Osteoblast (primary cell): Measurements from ENCODE around the gene PTBP1. TPM values are rescaled to one million over a fixed set of nuclear protein-coding genes. Genes with fewer than 3 reads are reported as not detected.

Experiments used
- DNase-seq: peaks from one replicate; pipeline ENCODE4 v3.0.0; 2011; ENCODE audit warnings: low spot score, mixed read lengths; ENCODE audit not compliant: insufficient read length; ENCODE audit errors: missing footprints
- H2AFZ ChIP-seq: 2 replicates; pipeline ENCODE4 v1.6.0; 2011; ENCODE audit warnings: mild to moderate bottlenecking, low read length
- H3K27ac ChIP-seq: 2 replicates; pipeline ENCODE4 v1.5.1; 2011; ENCODE audit warnings: mild to moderate bottlenecking, low read depth, low read length, moderate library complexity
- H3K27me3 ChIP-seq: 2 replicates; pipeline ENCODE4 v1.6.0; 2012; ENCODE audit warnings: mild to moderate bottlenecking, control low read depth, inconsistent platforms, low read length, moderate library complexity; ENCODE audit not compliant: insufficient read depth
- H3K36me3 ChIP-seq: 2 replicates; pipeline ENCODE4 v1.5.1; 2011; ENCODE audit warnings: mild to moderate bottlenecking, low read length, control low read depth, moderate library complexity; ENCODE audit not compliant: insufficient read depth
- H3K4me1 ChIP-seq: 2 replicates; pipeline ENCODE4 v1.5.1; 2011; ENCODE audit warnings: mild to moderate bottlenecking, low read length, control low read depth, moderate library complexity; ENCODE audit not compliant: insufficient read depth
- H3K4me2 ChIP-seq: 2 replicates; pipeline ENCODE4 v1.6.0; 2011; ENCODE audit warnings: mild to moderate bottlenecking, low read length; ENCODE audit not compliant: insufficient read depth
- H3K4me3 ChIP-seq: fragments of 200-600 bp; sonication (generic); 3 replicates; pipeline ENCODE4 v1.5.1; 2012; ENCODE audit warnings: mild to moderate bottlenecking, low read length, inconsistent platforms; ENCODE audit not compliant: insufficient read depth
- H3K79me2 ChIP-seq: 2 replicates; pipeline ENCODE4 v1.6.0; 2012; ENCODE audit warnings: mild to moderate bottlenecking, low read length, control low read depth, inconsistent platforms; ENCODE audit not compliant: insufficient read depth
- H3K9me3 ChIP-seq: 2 replicates; pipeline ENCODE4 v1.5.1; 2011; ENCODE audit warnings: low read depth, low read length, control low read depth
- H4K20me1 ChIP-seq: 2 replicates; pipeline ENCODE4 v1.6.0; 2012; ENCODE audit warnings: mild to moderate bottlenecking, low read length, control low read depth; ENCODE audit not compliant: insufficient read depth
- CTCF ChIP-seq: IDR thresholded peaks from 2 replicates; pipeline ENCODE4 v1.5.1; 2011; ENCODE audit warnings: mild to moderate bottlenecking, low read depth, low read length, moderate library complexity; ENCODE audit errors: extremely low read depth
- total RNA-seq: library from RNA; depleted of rRNA; stranded (reverse); fragments of >200 nt; gene quantifications from 2 replicates; pipeline ENCODE4 v1.2.3, GENCODE V29; 2012

The PTBP1 gene
- total RNA-seq, 1 donor = 106 TPM

DNA sequence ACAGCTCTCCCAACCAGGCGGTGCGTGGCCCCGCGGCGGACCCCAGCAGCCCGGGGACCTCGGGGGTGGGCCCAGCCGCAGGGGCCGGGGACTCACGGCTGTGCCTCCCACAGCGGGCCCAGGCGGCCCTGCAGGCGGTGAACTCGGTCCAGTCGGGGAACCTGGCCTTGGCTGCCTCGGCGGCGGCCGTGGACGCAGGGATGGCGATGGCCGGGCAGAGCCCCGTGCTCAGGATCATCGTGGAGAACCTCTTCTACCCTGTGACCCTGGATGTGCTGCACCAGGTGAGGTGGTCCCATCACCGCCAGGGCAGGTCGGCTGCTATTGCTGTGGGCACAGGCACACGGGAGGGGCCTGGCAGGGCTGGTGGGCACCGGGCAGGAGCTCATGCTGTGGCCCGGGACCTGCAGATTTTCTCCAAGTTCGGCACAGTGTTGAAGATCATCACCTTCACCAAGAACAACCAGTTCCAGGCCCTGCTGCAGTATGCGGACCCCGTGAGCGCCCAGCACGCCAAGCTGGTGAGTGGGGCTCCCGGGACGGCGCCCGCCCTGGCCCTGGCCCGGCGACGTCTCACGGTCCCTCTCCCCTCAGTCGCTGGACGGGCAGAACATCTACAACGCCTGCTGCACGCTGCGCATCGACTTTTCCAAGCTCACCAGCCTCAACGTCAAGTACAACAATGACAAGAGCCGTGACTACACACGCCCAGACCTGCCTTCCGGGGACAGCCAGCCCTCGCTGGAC lies 7.3 kb downstream of the PTBP1 start:
- Histone ChIP-seq H3K79me2 (peaks cover 98% of the 10 kb centered on the region), H3K27me3 (no peaks in the 10 kb centered on the region), H3K27ac (no peak overlapping the region), H3K36me3 (peaks cover 88% of the 10 kb centered on the region), H4K20me1 (peaks cover 95% of the 10 kb centered on the region), H3K4me2 (no peak overlapping the region), H3K9me3 (no peaks in the 10 kb centered on the region), H3K4me3 (no peak overlapping the region), H3K4me1 (peaks cover 32% of the 10 kb centered on the region), H2AFZ (no peak overlapping the region)
- TF ChIP-seq CTCF = no peak
- peak; percentile 85 for DNase-seq

- no peak for TF ChIP-seq CTCF
- peak; percentile 88 for DNase-seq
- Histone ChIP-seq H3K79me2 (peaks cover 98% of the 10 kb centered on the region), H4K20me1 (peaks cover 95% of the 10 kb centered on the region), H3K27me3 (no peaks in the 10 kb centered on the region), H3K4me1 (peaks cover 27% of the 10 kb centered on the region), H3K27ac (no peak overlapping the region), H3K36me3 (peaks cover 91% of the 10 kb centered on the region), H3K4me3 (no peak overlapping the region), H3K9me3 (no peaks in the 10 kb centered on the region), H2AFZ (no peak overlapping the region), H3K4me2 (no peak overlapping the region)
Measured at GRCh38 chr19:805166-805551, 7.9 kb downstream of the PTBP1 start.

- Histone ChIP-seq H4K20me1 (peaks cover 92% of the 10 kb centered on the region), H3K36me3 (peaks cover 91% of the 10 kb centered on the region), H3K79me2 (peaks cover 97% of the 10 kb centered on the region)
Measured at GRCh38 chr19:805600-806550, 8.6 kb downstream of the PTBP1 start.

More at GRCh38 chr19:805600-806550, 8.6 kb downstream of the PTBP1 start:
- DNase-seq = peak; percentile 84
- Histone ChIP-seq H3K27ac (no peak overlapping the region), H2AFZ (no peak overlapping the region), H3K27me3 (no peaks in the 10 kb centered on the region), H3K4me2 (no peak overlapping the region), H3K9me3 (no peaks in the 10 kb centered on the region), H3K4me3 (no peak overlapping the region), H3K4me1 (peaks cover 19% of the 10 kb centered on the region)
- TF ChIP-seq CTCF = no peak
